ENCODE data around the gene APOH.

DNA sequence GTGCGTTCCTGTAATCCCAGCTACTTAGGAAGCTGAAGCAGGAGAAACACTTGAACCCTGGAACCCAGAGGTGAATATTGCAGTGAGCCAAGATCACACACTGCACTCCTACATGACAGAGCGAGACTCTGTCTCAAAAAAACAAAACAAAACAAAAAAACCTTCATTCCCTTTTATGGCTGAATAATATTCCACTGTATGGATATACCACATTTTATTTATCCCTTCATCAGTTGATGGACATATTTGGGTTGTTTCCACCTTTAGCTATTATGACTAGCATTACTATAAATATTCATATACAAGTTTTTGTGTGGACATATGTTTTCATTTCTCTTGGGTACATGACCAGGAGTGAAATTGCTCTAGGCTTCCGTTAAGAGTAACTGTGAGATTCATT, 42.3 kb upstream of the APOH start:
- no peak for TF ChIP-seq CTCF (IDR thresholded peaks at IDR 0.05; ENCODE audit: low read depth, low read length)
- TF ChIP-seq EZH2phosphoT487 (IDR thresholded peaks at IDR 0.05; ENCODE audit: low read depth) = no peak
